GM12873 (cell line): Measurements from ENCODE around the gene CRTAP.

Experiments
- CTCF ChIP-seq: IDR thresholded peaks from 2 replicates; pipeline ENCODE4 v1.5.1; 2012; ENCODE audit warnings: low read depth, mild to moderate bottlenecking, moderate library complexity, low read length, control low read depth; ENCODE audit not compliant: insufficient read depth; ENCODE audit errors: missing control alignments

The CRTAP gene

GRCh38 chr3:33092496-33093254 is 21.1 kb upstream of the CRTAP start:
- TF ChIP-seq CTCF = no peak

- peak; percentile 1 for TF ChIP-seq CTCF
Measured at GRCh38 chr3:33093847-33094246, 20.0 kb upstream of the CRTAP start.

- TF ChIP-seq CTCF = no peak
Measured at GRCh38 chr3:33095436-33095835, 18.4 kb upstream of the CRTAP start.

GRCh38 chr3:33096093-33096868 is 17.5 kb upstream of the CRTAP start:
- TF ChIP-seq CTCF = no peak

GRCh38 chr3:33099109-33099645 is 14.6 kb upstream of the CRTAP start:
- no peak for TF ChIP-seq CTCF

GRCh38 chr3:33099701-33100100 is 14.1 kb upstream of the CRTAP start:
- TF ChIP-seq CTCF = no peak

- no peak for TF ChIP-seq CTCF
Measured at GRCh38 chr3:33100229-33100628, 13.6 kb upstream of the CRTAP start.
